Kidney (tissue), 14 donors: Measurements from ENCODE around the gene VGLL4. TPM values are rescaled to one million over a fixed set of nuclear protein-coding genes. Genes with fewer than 3 reads are reported as not detected.

Experiments
- DNase-seq, 5 donors: peaks; one replicate each; pipeline ENCODE4 v3.0.0-alpha.2; 2013 to 2020
- FAIRE-seq: peaks from 2 replicates; lab custom pipeline; 2012; peaks lifted over from hg19 to GRCh38; lab: Jason Lieb, UNC
- H3K27ac ChIP-seq, 2 donors: one replicate each; pipeline ENCODE4 v1.7.0; 2013; ENCODE audit warnings: low read depth in 2 of 2, low read length in 2 of 2, inconsistent platforms in 1 of 2
- H3K27me3 ChIP-seq: one replicate; pipeline ENCODE4 v1.7.1; 2013; ENCODE audit warnings: low read length, inconsistent platforms; ENCODE audit not compliant: control insufficient read depth, insufficient read depth
- H3K36me3 ChIP-seq, 3 donors: one replicate each; pipeline versions ENCODE4 v1.7.0 to v1.7.1; 2013; ENCODE audit warnings: low read length in 3 of 3, control low read depth in 1 of 3, inconsistent platforms in 1 of 3; ENCODE audit not compliant: insufficient read depth in 3 of 3, control insufficient read depth in 2 of 3
- H3K4me1 ChIP-seq, 3 donors: one replicate each; pipeline versions ENCODE4 v1.7.0 to v1.7.1; 2013; ENCODE audit warnings: low read length in 3 of 3, inconsistent platforms in 1 of 3, low read depth in 1 of 3; ENCODE audit not compliant: control insufficient read depth in 2 of 3, insufficient read depth in 2 of 3
- H3K4me3 ChIP-seq, 3 donors: one replicate each; pipeline versions ENCODE4 v1.7.0 to v1.8.1; 2013; ENCODE audit warnings: low read length in 3 of 3, control low read depth in 1 of 3, inconsistent platforms in 1 of 3
- H3K9ac ChIP-seq, 3 donors: one replicate each; pipeline versions ENCODE4 v1.7.0 to v1.7.1; 2013; ENCODE audit warnings: low read length in 3 of 3, control low read depth in 1 of 3, inconsistent platforms in 1 of 3
- H3K9me3 ChIP-seq, 3 donors: one replicate each; pipeline versions ENCODE4 v1.7.0 to v1.7.1; 2013; ENCODE audit warnings: low read length in 3 of 3, control low read depth in 1 of 3, inconsistent platforms in 1 of 3; ENCODE audit not compliant: control insufficient read depth in 2 of 3, insufficient read depth in 1 of 3
- CTCF ChIP-seq: IDR thresholded peaks from 3 replicates; pipeline ENCODE4 v1.5.1; 2012; ENCODE audit warnings: mild to moderate bottlenecking, moderate library complexity, borderline replicate concordance; ENCODE audit not compliant: insufficient read depth; ENCODE audit errors: extremely low read depth
- intact Hi-C: fragments of 100-400 bp; cut with DNase I; formaldehyde crosslinking; loops from one replicate; pipeline ENCODE4 v1.11.1; 2022
- polyA plus RNA-seq: library from polyadenylated mRNA; stranded (reverse); fragments of 350-450 nt; fragmentation: Illumina TruSeq; extraction: RNeasy Lipid Tissue Mini Kit (QIAGEN cat#74804); gene quantifications from one replicate; pipeline ENCODE4 v1.2.3, GENCODE V29; 2014; ENCODE audit warnings: low read depth, low replicate concordance; ENCODE audit not compliant: insufficient read depth
- total RNA-seq: library from RNA; stranded (reverse); fragmentation: NEBNext Ultra II Directional; extraction: Animal tissue kit (Norgen Biotek cat#: 25700); gene quantifications from one replicate; pipeline ENCODE4 v1.2.1, GENCODE V29; 2021
- donor health status: control.
- donor health status: control.
- donor health status: control.
- donor health status: control.
- donor health status: control.
- donor health status: DM: yes; HTN: yes; CAD: no.
- donor health status: Normal renal cell carcinoma (clear cell type).

Gene VGLL4
- total and polyA plus RNA-seq, 2 donors from 2014 or later = 41.4 to 78.5 TPM

- FAIRE-seq (no peak), DNase-seq (no peak)
- Histone ChIP-seq H3K27me3 (no peaks in the 10 kb centered on the region), H3K9me3 (no peaks in the 10 kb centered on the region), H3K27ac (no peak overlapping the region), H3K36me3 (no peaks in the 10 kb centered on the region), H3K4me1 (peaks cover 3 to 27% (median 5%) of the 10 kb centered on the region in 3 donors), H3K9ac (no peak overlapping the region), H3K4me3 (no peak overlapping the region)
- TF ChIP-seq CTCF = no peak
- intact Hi-C loops = no loop called here
Measured at GRCh38 chr3:11629716-11630115, 14.0 kb downstream of the VGLL4 start.

GRCh38 chr3:11627612-11628011 is 16.1 kb downstream of the VGLL4 start:
- FAIRE-seq (no peak), DNase-seq (no peak)
- Histone ChIP-seq H3K9me3 (no peaks in the 10 kb centered on the region), H3K4me3 (no peak overlapping the region), H3K27me3 (no peaks in the 10 kb centered on the region), H3K36me3 (no peaks in the 10 kb centered on the region), H3K4me1 (peaks cover 3 to 21% (median 7%) of the 10 kb centered on the region in 3 donors), H3K9ac (no peak overlapping the region), H3K27ac (no peak overlapping the region)
- intact Hi-C loops = no loop called here
- TF ChIP-seq CTCF = no peak

- TF ChIP-seq CTCF = no peak
- Histone ChIP-seq H3K9me3 (no peaks in the 10 kb centered on the region), H3K9ac (no peak overlapping the region), H3K4me3 (no peak overlapping the region), H3K27me3 (no peaks in the 10 kb centered on the region), H3K36me3 (no peaks in the 10 kb centered on the region), H3K27ac (no peak overlapping the region), H3K4me1 (peaks cover 0 to 21% (median 5%) of the 10 kb centered on the region in 3 donors)
- no peak for DNase-seq
- intact Hi-C loops = no loop called here
- no peak for FAIRE-seq
Measured at GRCh38 chr3:11626084-11626463, 17.6 kb downstream of the VGLL4 start.
